ENCODE data around the gene ITPR1. TPM values are rescaled to one million over a fixed set of nuclear protein-coding genes. Genes with fewer than 3 reads are reported as not detected.

The ITPR1 gene
- total and polyA plus RNA-seq, 2 of the 4 experiments (the other 2 are of a cell fraction): 1.8 to 5.7 TPM

GRCh38 chr3:4606911-4607310, 113.8 kb downstream of the ITPR1 start:
- ChIA-PET POLR2A (ENCODE audit: unreplicated experiment) (no interaction called here), CTCF (no interaction called here)
- Histone ChIP-seq H4K91ac (ENCODE audit: insufficient read depth, low read depth, low read length) (no peak overlapping the region), H3K9ac (ENCODE audit: low read depth, low read length) (no peak overlapping the region), H2BK20ac (ENCODE audit: low read depth, low read length) (no peak overlapping the region), H3K27me3 (ENCODE audit: control insufficient read depth, insufficient read depth, low read length) (peaks cover 2% of the 10 kb centered on the region; the same call in 1 of the 2 replicates), H3K4ac (ENCODE audit: low read depth, low read length) (no peak overlapping the region), H4K8ac (ENCODE audit: low read depth in 2 of 2, low read length in 2 of 2) (no peak overlapping the region), H2BK120ac (ENCODE audit: low read depth, low read length) (no peak overlapping the region), H2AK5ac (ENCODE audit: low read depth, low read length) (no peak overlapping the region), H4K20me1 (ENCODE audit: insufficient read depth, low read length) (no peaks in the 10 kb centered on the region), H3K9me3 (ENCODE audit: control insufficient read depth, insufficient read depth, low read length) (no peaks in the 10 kb centered on the region), H3K14ac (replicated peaks; ENCODE audit: low read depth, low read length) (no peak overlapping the region), H2BK15ac (ENCODE audit: low read depth, low read length) (no peak overlapping the region), H2BK5ac (ENCODE audit: low read depth, low read length, poor library complexity, severe bottlenecking) (no peak overlapping the region), H2AK9ac (replicated peaks; ENCODE audit: low read depth, low read length, poor library complexity) (no peak overlapping the region), H3K23ac (ENCODE audit: low read depth, low read length) (no peak overlapping the region), H3K27ac (ENCODE audit: insufficient read depth, low read length) (no peak overlapping the region), H4K5ac (ENCODE audit: low read depth, low read length) (no peak overlapping the region; the same call in 1 of the 2 replicates), H3K18ac (ENCODE audit: low read depth, low read length) (no peak overlapping the region), H2AFZ (replicated peaks; ENCODE audit: low read length, poor library complexity) (no peak overlapping the region), H3K4me1 (ENCODE audit: control insufficient read depth, insufficient read depth, low read length) (no peaks in the 10 kb centered on the region), H3K9me1 (ENCODE audit: insufficient read depth, low read length) (no peaks in the 10 kb centered on the region), H3K79me1 (ENCODE audit: low read depth in 1 of 2, low read length in 2 of 2) (no peaks in the 10 kb centered on the region), H3K36me3 (ENCODE audit: control insufficient read depth, insufficient read depth, low read length) (no peaks in the 10 kb centered on the region), H3K4me3 (ENCODE audit: insufficient read depth, low read depth, low read length) (no peak overlapping the region), H3K4me2 (ENCODE audit: low read depth, low read length) (no peak overlapping the region), H3K56ac (ENCODE audit: extremely low read depth, insufficient read depth, low read length) (no peak overlapping the region)
- dilution Hi-C loops (cut with HindIII; ENCODE audit: low sequenced_read_pairs, unreplicated experiment): no loop called here
- no peak for ATAC-seq (ENCODE audit: low read depth)
- DNase-seq: no peak
- WGBS, 2 experiments (ENCODE audit: extremely low coverage in 2 of 2, insufficient read length in 1 of 2): 35% methylated on average over 4 of the region's 4 CpGs; no CpG with 5 or more reads in 1 of the 2 experiments
- no TSS peak for BruUV-seq (replicated peaks)
- in situ Hi-C loops (cut with MboI; ENCODE audit: low sequenced_read_pairs): no loop called here
- TF ChIP-seq ELK1 (IDR thresholded peaks at IDR 0.05; ENCODE audit: borderline replicate concordance, low read depth, low read length): no peak
- TF ChIP-seq MAZ (IDR thresholded peaks at IDR 0.05; ENCODE audit: borderline replicate concordance, low read depth, low read length): no peak
- no peak for TF ChIP-seq FOS (IDR thresholded peaks at IDR 0.05; ENCODE audit: low read depth, low read length)
- no peak for TF ChIP-seq RCOR1 (IDR thresholded peaks at IDR 0.05; ENCODE audit: insufficient replicate concordance, low read length)
- TF ChIP-seq CHD1 (IDR thresholded peaks at IDR 0.05; ENCODE audit: low read depth, low read length): no peak
- TF ChIP-seq MXI1 (IDR thresholded peaks at IDR 0.05; ENCODE audit: borderline replicate concordance, low read depth, low read length): no peak
- TF ChIP-seq RAD21 (IDR thresholded peaks at IDR 0.05; ENCODE audit: low read length): no peak
- TF ChIP-seq MAFK (IDR thresholded peaks at IDR 0.05; ENCODE audit: low read depth, low read length): no peak
- no peak for TF ChIP-seq RFX5 (IDR thresholded peaks at IDR 0.05; ENCODE audit: low read depth, low read length)
- intact Hi-C loops (cut with micrococcal nuclease): no loop called here
